ENCODE results near the gene ACYP2. TPM values are rescaled to one million over a fixed set of nuclear protein-coding genes. Genes with fewer than 3 reads are reported as not detected.

Gene ACYP2
- total and polyA plus RNA-seq, 5 donors: 47.1 to 122 (median 64.9) TPM

DNA sequence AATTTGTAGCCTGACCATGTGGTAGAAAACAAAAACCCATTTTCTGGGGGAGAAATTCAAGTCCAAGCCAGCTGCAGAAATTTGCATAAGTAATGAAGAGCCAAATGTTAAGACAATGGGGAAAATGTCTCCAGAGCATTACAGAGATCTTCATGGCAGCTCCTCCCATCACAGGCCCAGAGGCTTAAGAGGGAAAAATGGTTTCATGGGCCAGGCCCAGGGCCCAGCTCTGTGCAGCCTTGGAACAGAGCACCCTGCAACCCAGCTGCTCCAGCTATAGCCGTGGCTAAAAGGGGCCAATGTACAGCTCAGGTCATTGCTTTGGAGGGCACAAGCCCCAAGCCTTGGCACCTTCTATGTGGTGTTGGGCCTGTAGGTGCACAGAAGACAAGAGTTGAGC lies 209.7 kb downstream of the ACYP2 start:
- no peaks in the 10 kb centered on the region for H3K27me3 ChIP-seq (ENCODE audit: control insufficient read depth, insufficient read depth)
- DNase-seq (no peak), ATAC-seq (no peak)
- H3K27ac ChIP-seq (ENCODE audit: low read length): no peak overlapping the region
- intact Hi-C loops (cut with DNase I): loop anchor here in 1 of 4 donors (10.0 kb wide), 1 partner anchor 110 kb away; no protein-coding TSS in a partner anchor
- H3K9me3 ChIP-seq (ENCODE audit: control insufficient read depth, low read length): no peaks in the 10 kb centered on the region
- H3K4me3 ChIP-seq (ENCODE audit: low read length): no peak overlapping the region
- peaks cover 1% of the 10 kb centered on the region for H3K4me1 ChIP-seq (ENCODE audit: control insufficient read depth, insufficient read depth, low read length)
- 95% methylated on average over 1 of the region's 1 CpG for WGBS

DNA sequence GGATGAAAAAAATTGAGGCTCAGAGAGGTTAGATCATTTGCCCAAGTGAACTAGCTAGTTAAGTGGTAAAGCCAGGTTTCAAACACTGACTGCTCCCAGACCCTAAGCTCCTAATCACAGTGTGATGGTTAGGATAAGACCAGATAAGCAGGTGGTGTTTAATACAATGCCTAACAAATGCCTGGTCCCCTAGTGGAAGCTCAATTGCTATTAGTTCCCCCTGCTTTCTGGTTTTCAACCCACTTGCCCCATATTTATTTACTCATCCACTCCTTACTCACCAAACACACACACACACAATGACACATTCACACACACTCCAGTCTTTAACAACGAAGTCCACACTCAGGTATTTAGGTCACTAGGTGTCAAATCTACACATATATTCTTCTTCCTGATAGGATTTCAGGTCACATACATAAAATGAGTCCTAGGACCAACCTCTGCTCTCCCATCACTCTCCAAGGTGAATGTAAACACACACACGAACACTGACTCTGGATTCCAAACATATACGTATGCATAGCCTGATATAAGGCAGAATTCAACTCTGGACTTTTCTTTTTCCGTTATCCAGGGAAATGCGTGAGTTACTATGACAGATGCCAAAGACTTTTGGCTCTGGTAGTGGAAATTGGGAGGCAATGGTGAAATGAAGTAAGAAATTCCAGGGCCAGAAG lies 214.2 kb downstream of the ACYP2 start:
- Histone ChIP-seq H3K4me1 (ENCODE audit: control insufficient read depth, insufficient read depth, low read length) (peaks cover 3% of the 10 kb centered on the region), H3K9me3 (ENCODE audit: control insufficient read depth, low read length) (no peaks in the 10 kb centered on the region), H3K4me3 (ENCODE audit: low read length) (peak overlapping the region; percentile 48), H3K27me3 (ENCODE audit: control insufficient read depth, insufficient read depth) (no peaks in the 10 kb centered on the region), H3K27ac (ENCODE audit: low read length) (peak overlapping the region; percentile 92)
- DNase-seq: no peak
- ATAC-seq: no peak
- WGBS: 25% methylated on average over 5 of the region's 5 CpGs
- intact Hi-C loops (cut with DNase I): loop anchor here in 2 of 4 donors (10.0 kb wide), 2 partner anchors 115 to 125 kb away; partner anchors contain the start of gene SPTBN1 (in 1 of the 2)

DNA sequence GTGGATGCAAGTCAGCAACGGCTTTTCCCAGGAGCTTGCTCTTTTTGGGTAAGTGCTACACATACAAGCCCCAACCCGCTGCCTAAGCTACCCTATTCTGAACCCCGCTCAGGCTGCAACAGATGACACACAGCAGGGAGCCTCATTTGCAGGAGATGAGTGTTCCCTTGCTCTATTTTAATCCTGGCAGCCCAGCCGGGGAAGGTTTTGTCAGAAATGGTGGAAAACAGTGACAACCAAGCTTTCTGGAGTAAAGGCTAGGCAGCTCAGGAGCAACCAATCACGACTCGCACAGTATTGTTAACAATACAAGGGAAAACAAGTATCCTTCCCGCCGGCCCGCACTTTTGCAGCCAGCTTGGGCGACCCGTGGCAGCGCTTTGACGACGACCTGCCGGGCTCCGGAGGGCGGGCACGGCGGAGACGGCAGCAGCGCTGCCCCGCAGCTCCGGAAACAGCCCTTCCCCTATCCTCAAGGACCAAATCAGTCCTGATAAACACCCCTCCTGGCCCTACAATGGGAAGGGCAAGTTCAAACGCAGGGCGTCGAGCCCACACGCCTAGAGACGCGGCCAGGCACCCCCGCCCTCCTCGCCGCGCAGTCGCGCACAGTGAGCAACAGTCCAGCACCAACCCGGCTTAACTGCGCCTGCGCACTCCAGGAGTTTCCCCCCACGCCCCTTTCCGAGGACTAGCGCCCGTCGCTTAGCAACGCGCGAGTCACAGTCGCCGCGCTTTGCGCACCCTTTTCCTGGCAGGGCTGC lies 214.9 kb downstream of the ACYP2 start:
- Histone ChIP-seq H3K4me1 (ENCODE audit: control insufficient read depth, insufficient read depth, low read length) (peaks cover 3% of the 10 kb centered on the region), H3K27ac (ENCODE audit: low read length) (peak overlapping the region; percentile 92), H3K4me3 (ENCODE audit: low read length) (peak overlapping the region; percentile 48), H3K27me3 (ENCODE audit: control insufficient read depth, insufficient read depth) (no peaks in the 10 kb centered on the region), H3K9me3 (ENCODE audit: control insufficient read depth, low read length) (no peaks in the 10 kb centered on the region)
- intact Hi-C loops (cut with DNase I): loop anchor here in 1 of 4 donors (10.0 kb wide), 1 partner anchor 124 kb away; the partner anchor contains the start of gene SPTBN1
- under 1% methylated on average over 50 of the region's 50 CpGs for WGBS
- peak; percentile 97 to 99 for ATAC-seq
- DNase-seq: peak; percentile 98 to 99 (median 99)

DNA sequence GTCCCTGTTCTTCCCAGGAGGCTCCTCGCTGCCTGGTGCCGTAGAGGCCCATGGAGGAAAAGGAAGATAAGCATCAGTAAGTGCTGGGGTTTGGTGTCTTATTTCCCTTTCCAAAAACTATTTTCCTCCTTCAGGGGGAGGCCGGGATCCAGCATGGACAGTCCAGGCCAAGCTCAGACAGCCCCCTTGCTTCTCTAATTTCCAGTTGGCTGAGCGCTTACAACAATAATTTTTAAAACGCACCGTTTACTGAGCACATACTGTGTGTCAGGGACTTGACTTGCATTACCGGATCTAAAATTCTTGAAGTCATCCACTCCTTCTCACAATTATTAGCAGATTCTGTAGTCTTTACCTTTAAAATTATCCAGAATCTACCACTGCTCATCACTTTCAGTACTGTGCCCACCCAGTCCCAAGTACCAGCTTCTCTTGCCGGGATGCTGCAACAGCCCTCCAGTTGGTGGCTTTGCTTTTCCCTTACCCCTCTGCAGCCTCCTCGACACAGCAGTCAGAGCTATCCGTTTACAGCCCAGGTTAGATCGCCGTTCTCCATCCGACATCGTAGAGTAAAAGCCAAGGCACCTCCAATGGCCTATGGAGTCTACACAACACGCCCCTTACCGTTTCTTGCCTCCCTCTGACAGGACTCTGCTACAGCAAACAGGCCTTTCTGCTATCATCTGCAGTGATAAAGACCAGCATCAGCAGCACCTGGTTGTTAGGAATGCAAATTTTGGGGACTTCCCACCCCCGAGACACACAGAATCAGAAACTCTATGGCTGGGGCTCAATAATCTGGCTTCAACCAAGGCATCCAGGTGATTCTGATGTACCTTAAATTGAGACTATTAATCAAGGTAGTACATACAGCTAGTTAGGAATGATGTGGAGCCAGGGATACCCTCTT lies 215.8 kb downstream of the ACYP2 start:
- Histone ChIP-seq H3K27me3 (ENCODE audit: control insufficient read depth, insufficient read depth) (no peaks in the 10 kb centered on the region), H3K27ac (ENCODE audit: low read length) (peak overlapping the region; percentile 45), H3K4me3 (ENCODE audit: low read length) (peak overlapping the region; percentile 48), H3K4me1 (ENCODE audit: control insufficient read depth, insufficient read depth, low read length) (peaks cover 6% of the 10 kb centered on the region), H3K9me3 (ENCODE audit: control insufficient read depth, low read length) (no peaks in the 10 kb centered on the region)
- intact Hi-C loops (cut with DNase I): loop anchor here in 1 of 4 donors (10.0 kb wide), 1 partner anchor 124 kb away; the partner anchor contains the start of gene SPTBN1
- WGBS: 40% methylated on average over 17 of the region's 17 CpGs
- ATAC-seq: no peak
- no peak for DNase-seq

DNA sequence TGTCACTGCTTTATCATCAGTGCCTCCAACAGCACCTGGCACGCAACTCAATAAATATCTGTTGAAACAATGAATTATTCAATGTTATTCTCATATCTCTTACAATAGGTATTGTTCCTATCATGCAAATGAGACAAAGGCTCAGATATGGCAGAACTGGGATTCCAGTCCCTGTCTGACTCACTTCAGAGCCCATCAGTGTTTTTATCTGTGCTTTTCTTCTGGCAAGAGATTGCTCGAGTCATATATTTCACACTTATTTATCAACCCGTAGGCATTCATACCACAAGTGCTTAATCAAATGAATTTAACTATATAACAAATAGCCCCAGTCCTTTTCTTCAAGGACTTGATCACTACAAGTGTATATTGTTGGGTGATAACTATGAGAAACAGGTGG lies 217.0 kb downstream of the ACYP2 start:
- ATAC-seq (no peak), DNase-seq (no peak)
- Histone ChIP-seq H3K27me3 (ENCODE audit: control insufficient read depth, insufficient read depth) (no peaks in the 10 kb centered on the region), H3K4me1 (ENCODE audit: control insufficient read depth, insufficient read depth, low read length) (peaks cover 9% of the 10 kb centered on the region), H3K4me3 (ENCODE audit: low read length) (no peak overlapping the region), H3K9me3 (ENCODE audit: control insufficient read depth, low read length) (no peaks in the 10 kb centered on the region), H3K27ac (ENCODE audit: low read length) (no peak overlapping the region)
- WGBS: 64% methylated on average over 3 of the region's 3 CpGs
- intact Hi-C loops (cut with DNase I): loop anchor here in 1 of 4 donors (10.0 kb wide), 1 partner anchor 122 kb away; the partner anchor contains the start of gene SPTBN1

DNA sequence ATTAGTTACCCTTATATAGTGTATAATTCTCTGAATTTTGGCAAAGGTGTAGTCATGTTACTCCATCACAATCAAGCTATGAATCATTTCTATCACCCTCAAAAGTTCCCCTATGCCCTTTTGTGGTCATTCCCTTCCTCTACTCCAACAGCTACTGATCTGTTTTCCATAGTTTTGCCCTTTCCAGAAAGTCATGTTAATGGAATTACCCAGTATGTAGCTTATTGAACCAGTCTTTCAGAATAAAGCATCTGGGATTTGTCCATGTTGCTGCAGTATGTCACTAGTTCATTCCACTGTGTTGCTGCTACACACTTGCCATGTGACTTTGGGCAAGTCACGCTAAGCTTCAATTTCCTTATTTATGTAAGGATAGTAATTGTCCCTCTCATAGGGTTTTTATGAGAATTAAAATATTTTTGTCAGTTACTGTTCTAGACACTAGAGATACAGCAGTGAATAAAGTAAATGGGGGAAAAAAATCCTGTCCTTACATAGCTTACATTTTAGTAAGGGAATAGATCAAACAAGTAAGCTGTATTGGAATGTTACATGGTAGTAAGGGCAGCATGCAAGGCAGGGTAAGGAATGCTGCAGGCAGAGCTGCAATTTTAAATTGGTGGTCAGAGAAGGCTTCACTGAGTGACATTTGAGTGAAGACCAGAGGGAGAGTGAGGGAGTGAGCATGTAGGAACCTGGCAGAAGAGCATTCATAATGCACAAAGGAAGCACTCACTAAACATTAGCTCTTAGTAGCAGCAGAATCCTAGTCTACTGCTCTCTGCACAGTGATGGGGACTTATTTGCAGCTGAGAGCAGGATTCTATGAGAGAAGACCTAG lies 220.9 kb downstream of the ACYP2 start:
- intact Hi-C loops (cut with DNase I): loop anchor here in 1 of 4 donors (10.0 kb wide), 1 partner anchor 118 kb away; the partner anchor contains the start of gene SPTBN1

DNA sequence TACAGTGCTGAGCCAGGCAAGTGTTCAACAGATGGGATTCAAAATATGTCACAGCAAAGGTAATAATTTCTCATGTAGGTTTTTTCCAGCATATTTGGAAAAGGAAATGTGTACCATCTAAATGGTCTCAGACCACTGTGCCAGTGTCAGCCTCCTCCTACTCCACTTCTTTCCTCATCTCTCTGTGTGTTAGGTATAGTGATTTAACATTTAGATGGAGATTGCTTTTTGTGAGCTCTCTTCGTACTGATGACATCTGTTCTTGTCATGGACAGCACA lies 221.5 kb downstream of the ACYP2 start:
- no peak for DNase-seq
- intact Hi-C loops (cut with DNase I): loop anchor here in 1 of 4 donors (10.0 kb wide), 1 partner anchor 118 kb away; the partner anchor contains the start of gene SPTBN1
- WGBS: 72% methylated on average over 1 of the region's 1 CpG
- Histone ChIP-seq H3K27me3 (ENCODE audit: control insufficient read depth, insufficient read depth) (no peaks in the 10 kb centered on the region), H3K4me3 (ENCODE audit: low read length) (no peak overlapping the region), H3K4me1 (ENCODE audit: control insufficient read depth, insufficient read depth, low read length) (peaks cover 7% of the 10 kb centered on the region), H3K27ac (ENCODE audit: low read length) (no peak overlapping the region), H3K9me3 (ENCODE audit: control insufficient read depth, low read length) (no peaks in the 10 kb centered on the region)
- no peak for ATAC-seq

More for the DNA sequence above, 220.9 kb downstream of the ACYP2 start:
- Histone ChIP-seq H3K27me3 (ENCODE audit: control insufficient read depth, insufficient read depth) (no peaks in the 10 kb centered on the region), H3K4me3 (ENCODE audit: low read length) (no peak overlapping the region), H3K27ac (ENCODE audit: low read length) (no peak overlapping the region), H3K4me1 (ENCODE audit: control insufficient read depth, insufficient read depth, low read length) (peaks cover 9% of the 10 kb centered on the region), H3K9me3 (ENCODE audit: control insufficient read depth, low read length) (no peaks in the 10 kb centered on the region)
- DNase-seq: no peak
- 73% methylated on average over 1 of the region's 1 CpG for WGBS
- peak in 1 of 2 donors; percentile 35 for ATAC-seq

DNA sequence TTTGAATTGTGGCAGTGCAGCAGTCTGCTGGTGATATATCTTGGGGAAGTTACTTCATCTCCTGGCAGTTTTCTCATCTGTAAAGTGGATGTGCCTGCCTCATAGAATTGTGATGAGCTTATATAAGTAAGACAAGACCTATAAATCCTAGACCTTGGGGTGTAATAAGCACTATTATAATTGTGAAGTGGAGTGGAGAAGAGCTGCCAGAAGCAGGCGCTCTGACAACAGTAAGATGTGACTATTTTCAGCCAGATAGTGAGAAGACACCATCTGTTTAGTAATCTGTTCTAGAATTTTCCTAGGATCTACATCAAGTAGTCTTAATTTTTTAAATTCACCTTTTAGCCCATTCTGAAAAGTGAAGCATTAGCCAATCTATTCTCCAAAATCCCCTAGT lies 226.2 kb downstream of the ACYP2 start:
- DNase-seq: no peak
- intact Hi-C loops (cut with DNase I): no loop called here
- no peak overlapping the region for H3K4me3 ChIP-seq (ENCODE audit: low read length)
- 76% methylated on average over 1 of the region's 1 CpG for WGBS
- ATAC-seq: peak in 1 of 2 donors; percentile 49
- no peak overlapping the region for H3K27ac ChIP-seq (ENCODE audit: low read length)
- H3K27me3 ChIP-seq (ENCODE audit: control insufficient read depth, insufficient read depth): no peaks in the 10 kb centered on the region
- peaks cover 5% of the 10 kb centered on the region for H3K4me1 ChIP-seq (ENCODE audit: control insufficient read depth, insufficient read depth, low read length)
- H3K9me3 ChIP-seq (ENCODE audit: control insufficient read depth, low read length): no peaks in the 10 kb centered on the region

DNA sequence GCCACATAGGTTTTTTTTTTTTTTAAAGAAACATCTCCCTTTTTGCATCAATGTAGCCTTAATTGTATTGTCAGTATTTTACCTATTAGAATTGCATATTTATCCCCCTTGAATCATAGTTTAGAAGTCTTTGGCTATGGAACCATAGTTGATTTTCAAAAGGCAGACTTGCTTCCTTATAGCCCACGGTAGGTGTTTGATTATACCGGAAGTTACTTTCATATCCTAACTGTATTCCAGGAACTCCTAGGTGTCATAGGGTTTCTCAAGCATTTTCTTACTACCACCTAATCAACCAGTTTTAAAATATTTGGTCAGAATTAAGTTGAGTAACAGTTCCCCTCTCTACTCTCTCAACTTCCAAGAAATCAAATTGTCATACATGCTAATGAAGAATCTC lies 227.2 kb downstream of the ACYP2 start:
- H3K4me1 ChIP-seq (ENCODE audit: control insufficient read depth, insufficient read depth, low read length): peaks cover 3% of the 10 kb centered on the region
- H3K4me3 ChIP-seq (ENCODE audit: low read length): no peak overlapping the region
- DNase-seq (no peak), ATAC-seq (no peak)
- H3K27ac ChIP-seq (ENCODE audit: low read length): no peak overlapping the region
- intact Hi-C loops (cut with DNase I): no loop called here
- no peaks in the 10 kb centered on the region for H3K27me3 ChIP-seq (ENCODE audit: control insufficient read depth, insufficient read depth)
- no peaks in the 10 kb centered on the region for H3K9me3 ChIP-seq (ENCODE audit: control insufficient read depth, low read length)
- 81% methylated on average over 2 of the region's 2 CpGs for WGBS

DNA sequence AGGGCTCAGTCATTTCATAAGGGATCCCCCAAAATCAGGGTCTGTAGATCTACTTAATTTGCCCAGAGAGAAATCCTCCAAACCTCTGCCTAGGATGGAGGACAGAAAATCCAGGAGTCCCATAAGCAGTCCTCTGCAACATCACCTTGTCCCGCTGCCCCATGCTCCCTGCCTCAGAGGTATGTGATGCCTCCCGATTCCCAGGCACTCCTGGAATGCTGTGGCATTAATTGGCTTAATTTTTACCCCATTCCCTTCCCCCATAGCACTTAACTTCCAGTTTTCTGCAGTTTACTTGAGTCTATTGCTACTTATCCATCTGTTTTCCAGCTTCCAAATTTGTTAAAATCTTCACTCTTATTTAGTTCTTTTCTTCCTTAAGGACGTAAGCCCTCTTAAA lies 232.2 kb downstream of the ACYP2 start:
- Histone ChIP-seq H3K27me3 (ENCODE audit: control insufficient read depth, insufficient read depth) (no peaks in the 10 kb centered on the region), H3K9me3 (ENCODE audit: control insufficient read depth, low read length) (no peaks in the 10 kb centered on the region), H3K4me1 (ENCODE audit: control insufficient read depth, insufficient read depth, low read length) (peaks cover 2% of the 10 kb centered on the region), H3K27ac (ENCODE audit: low read length) (no peak overlapping the region), H3K4me3 (ENCODE audit: low read length) (no peak overlapping the region)
- ATAC-seq (no peak), DNase-seq (no peak)
- WGBS: 87% methylated on average over 3 of the region's 3 CpGs
- intact Hi-C loops (cut with DNase I): no loop called here

All from right cardiac atrium (tissue), 5 donors.